ENCODE measurements around the gene PHF12. TPM values are rescaled to one million over a fixed set of nuclear protein-coding genes. Genes with fewer than 3 reads are reported as not detected.
"Not testable (repeated sequence)": the region's sequence is repeated elsewhere in the genome, so short reads cannot be mapped to it uniquely, and the experiment has no call there.

PHF12 gene
- total and polyA plus RNA-seq, 9 donors: 16.5 to 37.1 (median 32.5) TPM

- no peak overlapping the region for H3K27ac ChIP-seq (ENCODE audit: low read length)
- WGBS (ENCODE audit: insufficient coverage): no CpG with 5 or more reads among the region's 2 CpGs
- H3K9me3 ChIP-seq (replicated peaks; ENCODE audit: control insufficient read depth, low read depth, low read length): no peaks in the 10 kb centered on the region
- no peak overlapping the region for H3K4me3 ChIP-seq (ENCODE audit: low read length)
- no peaks in the 10 kb centered on the region for H3K4me1 ChIP-seq (ENCODE audit: control insufficient read depth, insufficient read depth, low read length)
- no peak for DNase-seq
- H3K36me3 ChIP-seq (ENCODE audit: control insufficient read depth, insufficient read depth, low read length): peaks cover 48% of the 10 kb centered on the region
- no peaks in the 10 kb centered on the region for H3K27me3 ChIP-seq (ENCODE audit: control insufficient read depth, insufficient read depth, low read length)
Measured at GRCh38 chr17:28878158-28878910, 73.0 kb downstream of the PHF12 start.

GRCh38 chr17:28877150-28877711 lies 74.1 kb downstream of the PHF12 start:
- DNase-seq; H3K27me3 ChIP-seq (ENCODE audit: control insufficient read depth, insufficient read depth, low read length); H3K4me1 ChIP-seq (ENCODE audit: control insufficient read depth, insufficient read depth, low read length); H3K4me3 ChIP-seq (ENCODE audit: low read length); H3K9me3 ChIP-seq (replicated peaks; ENCODE audit: control insufficient read depth, low read depth, low read length); H3K27ac ChIP-seq (ENCODE audit: low read length): not testable (repeated sequence)
- H3K36me3 ChIP-seq (ENCODE audit: control insufficient read depth, insufficient read depth, low read length): peaks cover 38% of the 10 kb centered on the region
- 100% methylated on average over 2 of the region's 6 CpGs for WGBS (ENCODE audit: insufficient coverage)

- H3K36me3 ChIP-seq (ENCODE audit: control insufficient read depth, insufficient read depth, low read length): peaks cover 25% of the 10 kb centered on the region
- H3K27me3 ChIP-seq (ENCODE audit: control insufficient read depth, insufficient read depth, low read length): no peaks in the 10 kb centered on the region
- WGBS (ENCODE audit: insufficient coverage): no CpG with 5 or more reads among the region's 1 CpG
- no peak overlapping the region for H3K4me3 ChIP-seq (ENCODE audit: low read length)
- H3K4me1 ChIP-seq (ENCODE audit: control insufficient read depth, insufficient read depth, low read length): no peaks in the 10 kb centered on the region
- no peaks in the 10 kb centered on the region for H3K9me3 ChIP-seq (replicated peaks; ENCODE audit: control insufficient read depth, low read depth, low read length)
- H3K27ac ChIP-seq (ENCODE audit: low read length): no peak overlapping the region
- DNase-seq: no peak
Measured at GRCh38 chr17:28875848-28876550, 75.3 kb downstream of the PHF12 start.

GRCh38 chr17:28874750-28875149 lies 76.6 kb downstream of the PHF12 start:
- Histone ChIP-seq H3K27ac (ENCODE audit: low read length) (no peak overlapping the region), H3K27me3 (ENCODE audit: control insufficient read depth, insufficient read depth, low read length) (no peaks in the 10 kb centered on the region), H3K4me1 (ENCODE audit: control insufficient read depth, insufficient read depth, low read length) (no peaks in the 10 kb centered on the region), H3K9me3 (replicated peaks; ENCODE audit: control insufficient read depth, low read depth, low read length) (no peaks in the 10 kb centered on the region), H3K36me3 (ENCODE audit: control insufficient read depth, insufficient read depth, low read length) (peaks cover 13% of the 10 kb centered on the region), H3K4me3 (ENCODE audit: low read length) (no peak overlapping the region)
- no peak for DNase-seq
- WGBS (ENCODE audit: insufficient coverage): no CpG with 5 or more reads among the region's 3 CpGs

GRCh38 chr17:28873839-28874238 lies 77.5 kb downstream of the PHF12 start:
- Histone ChIP-seq H3K36me3 (ENCODE audit: control insufficient read depth, insufficient read depth, low read length) (peaks cover 4% of the 10 kb centered on the region), H3K4me3 (ENCODE audit: low read length) (no peak overlapping the region), H3K27ac (ENCODE audit: low read length) (no peak overlapping the region), H3K9me3 (replicated peaks; ENCODE audit: control insufficient read depth, low read depth, low read length) (no peaks in the 10 kb centered on the region), H3K4me1 (ENCODE audit: control insufficient read depth, insufficient read depth, low read length) (no peaks in the 10 kb centered on the region), H3K27me3 (ENCODE audit: control insufficient read depth, insufficient read depth, low read length) (no peaks in the 10 kb centered on the region)
- WGBS (ENCODE audit: insufficient coverage): no CpG with 5 or more reads among the region's 7 CpGs
- no peak for DNase-seq

GRCh38 chr17:28871056-28871579 lies 80.2 kb downstream of the PHF12 start:
- WGBS (ENCODE audit: insufficient coverage): 71% methylated on average over 4 of the region's 6 CpGs
- H3K4me3 ChIP-seq (ENCODE audit: low read length): no peak overlapping the region
- no peaks in the 10 kb centered on the region for H3K4me1 ChIP-seq (ENCODE audit: control insufficient read depth, insufficient read depth, low read length)
- H3K27me3 ChIP-seq (ENCODE audit: control insufficient read depth, insufficient read depth, low read length): no peaks in the 10 kb centered on the region
- DNase-seq: no peak
- H3K9me3 ChIP-seq (replicated peaks; ENCODE audit: control insufficient read depth, low read depth, low read length): no peaks in the 10 kb centered on the region
- H3K36me3 ChIP-seq (ENCODE audit: control insufficient read depth, insufficient read depth, low read length): no peaks in the 10 kb centered on the region
- H3K27ac ChIP-seq (ENCODE audit: low read length): no peak overlapping the region

- Histone ChIP-seq H3K9me3 (replicated peaks; ENCODE audit: control insufficient read depth, low read depth, low read length) (no peaks in the 10 kb centered on the region), H3K27me3 (ENCODE audit: control insufficient read depth, insufficient read depth, low read length) (no peaks in the 10 kb centered on the region), H3K4me1 (ENCODE audit: control insufficient read depth, insufficient read depth, low read length) (no peaks in the 10 kb centered on the region), H3K4me3 (ENCODE audit: low read length) (no peak overlapping the region), H3K36me3 (ENCODE audit: control insufficient read depth, insufficient read depth, low read length) (peaks cover 2% of the 10 kb centered on the region), H3K27ac (ENCODE audit: low read length) (no peak overlapping the region)
- WGBS (ENCODE audit: insufficient coverage): 89% methylated on average over 3 of the region's 7 CpGs
- no peak for DNase-seq
Measured at GRCh38 chr17:28867276-28867675, 84.0 kb downstream of the PHF12 start.

- no peak for DNase-seq
- H3K4me1 ChIP-seq (ENCODE audit: control insufficient read depth, insufficient read depth, low read length): no peaks in the 10 kb centered on the region
- no peaks in the 10 kb centered on the region for H3K9me3 ChIP-seq (replicated peaks; ENCODE audit: control insufficient read depth, low read depth, low read length)
- no peak overlapping the region for H3K4me3 ChIP-seq (ENCODE audit: low read length)
- WGBS (ENCODE audit: insufficient coverage): 92% methylated on average over 2 of the region's 13 CpGs
- peaks cover 11% of the 10 kb centered on the region for H3K36me3 ChIP-seq (ENCODE audit: control insufficient read depth, insufficient read depth, low read length)
- H3K27me3 ChIP-seq (ENCODE audit: control insufficient read depth, insufficient read depth, low read length): no peaks in the 10 kb centered on the region
- H3K27ac ChIP-seq (ENCODE audit: low read length): no peak overlapping the region
Measured at GRCh38 chr17:28865946-28866752, 85.2 kb downstream of the PHF12 start.

- no peak overlapping the region for H3K4me3 ChIP-seq (ENCODE audit: low read length)
- WGBS (ENCODE audit: insufficient coverage): 72% methylated on average over 6 of the region's 11 CpGs
- no peaks in the 10 kb centered on the region for H3K9me3 ChIP-seq (replicated peaks; ENCODE audit: control insufficient read depth, low read depth, low read length)
- no peaks in the 10 kb centered on the region for H3K27me3 ChIP-seq (ENCODE audit: control insufficient read depth, insufficient read depth, low read length)
- no peaks in the 10 kb centered on the region for H3K4me1 ChIP-seq (ENCODE audit: control insufficient read depth, insufficient read depth, low read length)
- H3K36me3 ChIP-seq (ENCODE audit: control insufficient read depth, insufficient read depth, low read length): peaks cover 17% of the 10 kb centered on the region
- DNase-seq: no peak
- no peak overlapping the region for H3K27ac ChIP-seq (ENCODE audit: low read length)
Measured at GRCh38 chr17:28864991-28865849, 86.1 kb downstream of the PHF12 start.
